ENCODE data around the gene CPT1A.
"Not testable (repeated sequence)": the region's sequence is repeated elsewhere in the genome, so short reads cannot be mapped to it uniquely, and the experiment has no call there.

Gene CPT1A

GRCh38 chr11:68841718-68842426 lies at the start of gene CPT1A:
CPT1A (minus strand) TSS chr11:68841916; CDS start chr11:68815474, 26,442 bp downstream.
- no peak for DNase-seq (ENCODE audit: low read depth, low spot score)

GRCh38 chr11:68890490-68891231 lies 48.9 kb upstream of the CPT1A start:
- DNase-seq (ENCODE audit: low read depth, low spot score), result peak; percentile 95

GRCh38 chr11:68889948-68890446 lies 48.3 kb upstream of the CPT1A start:
- peak; percentile 97 for DNase-seq (ENCODE audit: low read depth, low spot score)

- DNase-seq (ENCODE audit: low read depth, low spot score), result not testable (repeated sequence)
These were observed 43.1 kb upstream of the CPT1A start for GRCh38 chr11:68884827-68885226.

GRCh38 chr11:68882391-68882790 lies 40.7 kb upstream of the CPT1A start:
- no peak for DNase-seq (ENCODE audit: low read depth, low spot score)

GRCh38 chr11:68881320-68881719 lies 39.6 kb upstream of the CPT1A start:
- no peak for DNase-seq (ENCODE audit: low read depth, low spot score)

- DNase-seq (ENCODE audit: low read depth, low spot score), result no peak
These were observed 39.1 kb upstream of the CPT1A start for GRCh38 chr11:68880851-68881250.

GRCh38 chr11:68878022-68878421 lies 36.3 kb upstream of the CPT1A start:
- DNase-seq (ENCODE audit: low read depth, low spot score), result no peak

GRCh38 chr11:68872216-68873003 lies 30.7 kb upstream of the CPT1A start:
- peak; percentile 52 for DNase-seq (ENCODE audit: low read depth, low spot score)

- no peak for DNase-seq (ENCODE audit: low read depth, low spot score)
These were observed 28.8 kb upstream of the CPT1A start for GRCh38 chr11:68870470-68870869.

- no peak for DNase-seq (ENCODE audit: low read depth, low spot score)
These were observed 26.6 kb upstream of the CPT1A start for GRCh38 chr11:68868221-68868835.

GRCh38 chr11:68867066-68867465 lies 25.4 kb upstream of the CPT1A start:
- no peak for DNase-seq (ENCODE audit: low read depth, low spot score)

- DNase-seq (ENCODE audit: low read depth, low spot score), result no peak
These were observed 23.5 kb upstream of the CPT1A start for GRCh38 chr11:68865241-68865640.

- DNase-seq (ENCODE audit: low read depth, low spot score), result no peak
These were observed 22.0 kb upstream of the CPT1A start for GRCh38 chr11:68863553-68864265.

GRCh38 chr11:68862421-68862820 lies 20.7 kb upstream of the CPT1A start:
- DNase-seq (ENCODE audit: low read depth, low spot score), result no peak

GRCh38 chr11:68859123-68859522 lies 17.4 kb upstream of the CPT1A start:
- DNase-seq (ENCODE audit: low read depth, low spot score), result no peak

- no peak for DNase-seq (ENCODE audit: low read depth, low spot score)
These were observed 15.4 kb upstream of the CPT1A start for GRCh38 chr11:68857037-68857586.

GRCh38 chr11:68856425-68857030 lies 14.8 kb upstream of the CPT1A start:
- not testable (repeated sequence) for DNase-seq (ENCODE audit: low read depth, low spot score)

- no peak for DNase-seq (ENCODE audit: low read depth, low spot score)
These were observed 13.7 kb upstream of the CPT1A start for GRCh38 chr11:68855205-68855981.
